ENCODE results near the gene KCNIP4. TPM values are rescaled to one million over a fixed set of nuclear protein-coding genes. Genes with fewer than 3 reads are reported as not detected.
A peak's percentile ranks its signal among the peaks of the same experiment; 100 is the strongest.

KCNIP4 gene
- total RNA-seq, 4 donors from 2014 or later: 0.19 to 0.50 (median 0.34) TPM; not detected in 1

GRCh38 chr4:21167711-21168110, 780.9 kb downstream of the KCNIP4 start:
- Histone ChIP-seq H3K27me3 (no peaks in the 10 kb centered on the region), H3K9me3 (no peaks in the 10 kb centered on the region), H3K4me1 (no peaks in the 10 kb centered on the region), H3K27ac (replicated peaks in 1 of 4) (no peak overlapping the region), H3K4me3 (no peak overlapping the region), H3K36me3 (no peaks in the 10 kb centered on the region)
- intact Hi-C loops (cut with DNase I): no loop called here
- no peak for DNase-seq (ENCODE audit: extremely low spot score)
- no peak for TF ChIP-seq CTCF (IDR thresholded peaks at IDR 0.05)
- no peak for TF ChIP-seq POLR2AphosphoS5 (IDR thresholded peaks at IDR 0.05)
- no peak for TF ChIP-seq EP300 (IDR thresholded peaks at IDR 0.05)
- TF ChIP-seq POLR2A (IDR thresholded peaks at IDR 0.05; ENCODE audit: low read depth): no peak
- 50% methylated on average over 1 of the region's 1 CpG for WGBS

- H3K4me3 ChIP-seq: no peak overlapping the region
- intact Hi-C loops (cut with DNase I): no loop called here
- no peak for DNase-seq (ENCODE audit: extremely low spot score)
These were observed 793.2 kb downstream of the KCNIP4 start for GRCh38 chr4:21155367-21155766.

GRCh38 chr4:21139327-21139726, 809.2 kb downstream of the KCNIP4 start:
- Histone ChIP-seq H3K27ac (replicated peaks in 1 of 4) (no peak overlapping the region), H3K4me3 (no peak overlapping the region), H3K36me3 (no peaks in the 10 kb centered on the region), H3K27me3 (no peaks in the 10 kb centered on the region), H3K9me3 (no peaks in the 10 kb centered on the region), H3K4me1 (no peaks in the 10 kb centered on the region)
- no peak for TF ChIP-seq EP300 (IDR thresholded peaks at IDR 0.05)
- no peak for DNase-seq (ENCODE audit: extremely low spot score)
- 75% methylated on average over 4 of the region's 4 CpGs for WGBS
- intact Hi-C loops (cut with DNase I): no loop called here

More at GRCh38 chr4:21155367-21155766, 793.2 kb downstream of the KCNIP4 start:
- Histone ChIP-seq H3K9me3 (no peaks in the 10 kb centered on the region), H3K4me1 (no peaks in the 10 kb centered on the region), H3K27ac (replicated peaks in 1 of 4) (no peak overlapping the region), H3K27me3 (no peaks in the 10 kb centered on the region), H3K36me3 (no peaks in the 10 kb centered on the region)
- 61% methylated on average over 4 of the region's 4 CpGs for WGBS
- no peak for TF ChIP-seq CTCF (IDR thresholded peaks at IDR 0.05)
- TF ChIP-seq POLR2AphosphoS5 (IDR thresholded peaks at IDR 0.05): no peak
- TF ChIP-seq POLR2A (IDR thresholded peaks at IDR 0.05; ENCODE audit: low read depth): no peak
- no peak for TF ChIP-seq EP300 (IDR thresholded peaks at IDR 0.05)

- Histone ChIP-seq H3K27me3 (no peaks in the 10 kb centered on the region), H3K4me1 (no peaks in the 10 kb centered on the region), H3K27ac (replicated peaks in 1 of 4) (no peak overlapping the region), H3K36me3 (no peaks in the 10 kb centered on the region), H3K4me3 (no peak overlapping the region), H3K9me3 (no peaks in the 10 kb centered on the region)
- WGBS: 85% methylated on average over 5 of the region's 5 CpGs
- intact Hi-C loops (cut with DNase I): no loop called here
- no peak for DNase-seq (ENCODE audit: extremely low spot score)
- TF ChIP-seq EP300 (IDR thresholded peaks at IDR 0.05) (no peak), POLR2A (IDR thresholded peaks at IDR 0.05; ENCODE audit: low read depth) (no peak), CTCF (IDR thresholded peaks at IDR 0.05) (no peak), POLR2AphosphoS5 (IDR thresholded peaks at IDR 0.05) (no peak)
These were observed 812.4 kb downstream of the KCNIP4 start for GRCh38 chr4:21136051-21136630.

- no peak for TF ChIP-seq EP300 (IDR thresholded peaks at IDR 0.05)
- TF ChIP-seq POLR2AphosphoS5 (IDR thresholded peaks at IDR 0.05): no peak
- peak in 1 of 3 experiments; percentile 27 for TF ChIP-seq CTCF (IDR thresholded peaks at IDR 0.05)
- no peak for TF ChIP-seq POLR2A (IDR thresholded peaks at IDR 0.05; ENCODE audit: low read depth)
- intact Hi-C loops (cut with DNase I): loop anchor here (2.0 kb wide), 1 partner anchor 362 kb away; no protein-coding TSS in a partner anchor
- no peak for DNase-seq (ENCODE audit: extremely low spot score)
- H3K9me3 ChIP-seq: no peaks in the 10 kb centered on the region
- no peak overlapping the region for H3K4me3 ChIP-seq
- H3K36me3 ChIP-seq: no peaks in the 10 kb centered on the region
- H3K27me3 ChIP-seq: no peaks in the 10 kb centered on the region
- H3K27ac ChIP-seq (replicated peaks in 1 of 4): no peak overlapping the region
- no peaks in the 10 kb centered on the region for H3K4me1 ChIP-seq
- WGBS: 80% methylated on average over 2 of the region's 2 CpGs
These were observed 813.6 kb downstream of the KCNIP4 start for GRCh38 chr4:21134994-21135393.

All from esophagus muscularis mucosa (tissue), 4 donors.